Inflammatory macrophage treated with lipopolysaccharide for 4 hours (primary cell): ENCODE data around the gene PACSIN2.
"Not testable (repeated sequence)": the region's sequence is repeated elsewhere in the genome, so short reads cannot be mapped to it uniquely, and the experiment has no call there.

Source experiments
- DNase-seq: peaks from one replicate; pipeline ENCODE4 v3.0.0-alpha.2; 2020

Gene PACSIN2

GRCh38 chr22:42942351-42942750 lies 72.6 kb downstream of the PACSIN2 start:
- DNase-seq: no peak

- peak; percentile 41 for DNase-seq
Measured at GRCh38 chr22:42939941-42940653, 74.9 kb downstream of the PACSIN2 start.

GRCh38 chr22:42939451-42939881 lies 75.5 kb downstream of the PACSIN2 start:
- DNase-seq: no peak

GRCh38 chr22:42938976-42939375 lies 76.0 kb downstream of the PACSIN2 start:
- DNase-seq: no peak

- DNase-seq: no peak
Measured at GRCh38 chr22:42938449-42938848, 76.5 kb downstream of the PACSIN2 start.

GRCh38 chr22:42937164-42937843 lies 77.6 kb downstream of the PACSIN2 start:
- peak; percentile 94 for DNase-seq

- not testable (repeated sequence) for DNase-seq
Measured at GRCh38 chr22:42936680-42937079, 78.3 kb downstream of the PACSIN2 start.

- peak; percentile 13 for DNase-seq
Measured at GRCh38 chr22:42934338-42934737, 80.6 kb downstream of the PACSIN2 start.

GRCh38 chr22:42933485-42934091 lies 81.4 kb downstream of the PACSIN2 start:
- peak; percentile 92 for DNase-seq

GRCh38 chr22:42932857-42933484 lies 82.0 kb downstream of the PACSIN2 start:
- DNase-seq: no peak

- no peak for DNase-seq
Measured at GRCh38 chr22:42932197-42932519, 82.8 kb downstream of the PACSIN2 start.

GRCh38 chr22:42931421-42932196 lies 83.3 kb downstream of the PACSIN2 start:
- DNase-seq: peak; percentile 95

GRCh38 chr22:42930810-42931420 lies 84.0 kb downstream of the PACSIN2 start:
- peak; percentile 92 for DNase-seq

GRCh38 chr22:42929838-42930155 lies 85.2 kb downstream of the PACSIN2 start:
- no peak for DNase-seq

GRCh38 chr22:42928969-42929837 lies 85.7 kb downstream of the PACSIN2 start:
- DNase-seq: peak; percentile 94

- DNase-seq: no peak
Measured at GRCh38 chr22:42927966-42928365, 87.0 kb downstream of the PACSIN2 start.

- DNase-seq: no peak
Measured at GRCh38 chr22:42926768-42927167, 88.2 kb downstream of the PACSIN2 start.

GRCh38 chr22:42926104-42926503 lies 88.8 kb downstream of the PACSIN2 start:
- no peak for DNase-seq

- DNase-seq: no peak
Measured at GRCh38 chr22:42925598-42925997, 89.4 kb downstream of the PACSIN2 start.

GRCh38 chr22:42925031-42925430 lies 89.9 kb downstream of the PACSIN2 start:
- not testable (repeated sequence) for DNase-seq

- DNase-seq: no peak
Measured at GRCh38 chr22:42924436-42924835, 90.5 kb downstream of the PACSIN2 start.
